ENCODE measurements around the gene LRGUK.
"Not testable (repeated sequence)": the region's sequence is repeated elsewhere in the genome, so short reads cannot be mapped to it uniquely, and the experiment has no call there.

The LRGUK gene

DNA sequence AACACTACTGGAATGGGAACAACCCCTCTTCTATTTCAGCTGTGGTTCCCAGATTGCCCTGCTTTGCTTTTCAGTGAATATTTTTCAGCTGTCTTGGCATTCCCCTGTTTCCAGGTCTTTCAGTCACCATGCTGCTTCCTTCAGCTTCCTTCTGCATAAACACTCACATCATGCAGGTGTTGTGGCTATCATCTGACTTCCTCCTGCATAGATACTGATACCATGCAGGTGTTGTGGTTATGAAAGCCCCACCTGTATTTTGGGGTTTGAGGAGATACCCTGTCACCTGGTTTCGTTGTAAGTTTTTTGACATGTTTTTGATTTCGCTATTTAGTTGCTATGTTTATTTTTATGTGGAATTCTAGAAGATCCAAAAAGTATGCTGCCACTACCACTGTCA lies 118.1 kb downstream of the LRGUK start:
- DNase-seq (ENCODE audit: low spot score), result no peak

DNA sequence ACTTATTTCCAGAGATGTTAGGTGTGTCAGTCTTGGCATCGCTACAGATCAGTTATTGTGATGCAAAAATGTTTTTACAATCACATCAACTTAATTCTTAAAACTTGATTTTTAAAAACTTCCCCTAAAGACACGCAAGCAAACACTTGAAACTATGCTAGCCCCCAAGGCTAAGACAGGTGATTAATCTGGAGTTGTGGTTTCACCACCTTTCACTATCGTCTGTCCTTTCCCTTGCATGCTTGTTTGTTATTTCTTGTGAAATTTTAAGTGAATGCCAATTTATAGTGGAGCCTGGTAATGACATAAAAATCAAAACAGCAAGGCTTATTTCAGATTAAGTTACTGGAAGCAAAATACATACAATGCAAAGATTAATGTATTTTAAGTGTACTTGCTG lies 119.2 kb downstream of the LRGUK start:
- DNase-seq (ENCODE audit: low spot score), result no peak

DNA sequence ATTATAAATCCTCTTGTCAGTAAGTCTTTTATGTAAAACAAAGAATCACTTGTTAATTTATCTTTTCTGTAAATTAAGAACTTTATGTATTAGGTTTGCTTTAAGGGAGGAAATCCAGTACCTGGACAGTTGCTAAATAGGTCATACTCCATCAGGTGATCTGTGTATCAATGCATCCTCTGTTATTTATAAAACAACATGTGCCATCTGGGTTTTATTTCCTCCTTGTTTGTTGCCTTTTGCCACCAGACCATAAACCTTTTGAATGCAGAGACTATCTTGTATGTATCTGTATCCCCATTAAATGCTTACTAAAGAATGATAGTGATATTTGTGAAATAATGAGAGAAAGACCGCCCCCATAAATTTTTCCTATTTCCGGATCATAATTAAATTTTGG lies 119.6 kb downstream of the LRGUK start:
- DNase-seq (ENCODE audit: low spot score), result no peak

DNA sequence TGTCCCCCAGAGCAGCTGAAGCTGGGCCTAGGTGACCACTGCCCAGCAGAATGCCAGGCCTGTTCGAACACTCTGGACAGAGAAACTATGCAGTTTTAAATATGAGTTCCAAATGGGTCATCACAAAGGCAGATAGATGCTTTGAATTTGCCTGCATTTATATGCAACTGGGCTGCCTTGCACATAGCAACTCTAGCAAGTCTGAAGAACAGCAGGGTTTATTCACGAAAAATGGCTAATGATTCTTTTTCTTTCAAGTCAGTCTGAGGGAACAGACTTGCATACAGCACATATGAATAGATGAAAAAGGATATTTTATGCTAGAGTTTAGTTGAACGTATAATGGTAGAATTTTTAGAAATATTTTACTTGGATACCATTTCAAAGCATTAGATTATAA lies 121.1 kb downstream of the LRGUK start:
- DNase-seq (ENCODE audit: low spot score), result no peak

DNA sequence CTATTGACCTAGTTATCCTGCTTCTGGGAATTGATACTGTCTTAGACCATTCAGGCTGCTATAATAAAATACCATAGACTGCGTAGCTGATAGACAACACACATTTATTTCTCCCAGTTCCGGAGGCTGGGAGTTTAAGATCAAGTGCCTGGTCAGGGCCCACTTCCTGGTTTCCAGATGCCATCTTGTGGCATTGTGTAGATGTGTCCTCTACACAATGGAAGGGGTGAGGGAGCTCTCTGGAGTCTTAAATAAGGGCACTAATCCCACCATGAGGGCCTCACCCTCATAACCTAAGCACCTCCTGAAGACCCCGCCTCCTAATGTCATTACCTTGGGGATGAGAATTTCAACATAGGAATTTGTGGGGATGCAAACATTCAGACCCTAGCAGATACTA lies 127.2 kb downstream of the LRGUK start:
- no peak for DNase-seq (ENCODE audit: low spot score)

GRCh38 chr7:134255814-134256213 lies 128.7 kb downstream of the LRGUK start:
- no peak for DNase-seq (ENCODE audit: low spot score)

GRCh38 chr7:134262322-134262721 lies 135.2 kb downstream of the LRGUK start:
- DNase-seq (ENCODE audit: low spot score), result no peak

- DNase-seq (ENCODE audit: low spot score), result no peak
Measured at GRCh38 chr7:134276951-134277350, 149.8 kb downstream of the LRGUK start.

DNA sequence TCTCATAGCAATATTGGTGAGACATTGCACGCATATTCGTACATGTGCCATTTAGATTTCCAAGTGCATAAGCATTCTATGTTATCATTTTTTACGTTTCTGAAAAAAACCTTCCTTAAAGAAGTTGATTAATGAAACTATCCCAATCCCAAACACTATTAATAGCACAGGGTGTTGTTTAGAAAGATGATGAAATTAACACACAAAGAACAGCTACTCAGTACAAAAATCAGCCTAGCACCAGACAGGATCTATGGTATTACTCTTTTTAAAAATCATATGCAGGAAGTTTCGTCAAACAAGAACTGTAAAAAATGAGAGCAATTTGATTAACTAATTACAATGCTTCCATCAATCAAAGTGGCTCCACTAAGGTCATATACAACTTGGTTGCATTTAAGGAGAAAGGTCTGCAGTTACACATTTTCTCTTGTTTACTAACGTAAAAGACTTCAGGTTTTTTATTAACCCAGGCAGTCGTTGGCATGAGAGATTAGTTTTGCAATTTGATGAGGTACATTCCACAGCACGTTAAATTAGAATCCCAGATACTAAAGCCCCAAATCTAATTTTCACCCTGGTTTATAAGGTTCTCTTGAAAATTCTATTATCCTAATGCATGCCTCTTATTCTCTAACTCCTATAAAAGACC lies 151.5 kb downstream of the LRGUK start:
- DNase-seq (ENCODE audit: low spot score), result no peak

GRCh38 chr7:134279336-134279735 lies 152.2 kb downstream of the LRGUK start:
- DNase-seq (ENCODE audit: low spot score), result no peak

- no peak for DNase-seq (ENCODE audit: low spot score)
Measured at GRCh38 chr7:134279898-134280297, 152.8 kb downstream of the LRGUK start.

DNA sequence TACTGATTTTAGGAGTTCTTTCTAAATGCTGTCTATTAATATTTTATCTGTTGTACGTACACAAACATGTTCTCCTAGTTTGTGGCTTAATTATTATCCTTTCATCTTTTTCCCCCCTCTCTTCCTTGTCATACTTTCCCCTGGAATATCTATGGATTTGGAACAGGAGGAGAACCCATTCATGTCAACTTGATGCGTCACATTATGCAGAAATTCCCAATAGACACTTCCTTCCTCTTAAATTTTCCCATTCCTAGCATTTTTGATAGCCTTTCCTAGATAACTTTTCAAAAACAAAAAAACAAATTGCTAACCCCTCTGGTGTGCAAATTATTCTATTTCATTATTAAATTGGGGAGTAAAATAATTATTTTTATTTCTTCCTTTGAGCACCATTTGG lies 153.4 kb downstream of the LRGUK start:
- DNase-seq (ENCODE audit: low spot score), result no peak

DNA sequence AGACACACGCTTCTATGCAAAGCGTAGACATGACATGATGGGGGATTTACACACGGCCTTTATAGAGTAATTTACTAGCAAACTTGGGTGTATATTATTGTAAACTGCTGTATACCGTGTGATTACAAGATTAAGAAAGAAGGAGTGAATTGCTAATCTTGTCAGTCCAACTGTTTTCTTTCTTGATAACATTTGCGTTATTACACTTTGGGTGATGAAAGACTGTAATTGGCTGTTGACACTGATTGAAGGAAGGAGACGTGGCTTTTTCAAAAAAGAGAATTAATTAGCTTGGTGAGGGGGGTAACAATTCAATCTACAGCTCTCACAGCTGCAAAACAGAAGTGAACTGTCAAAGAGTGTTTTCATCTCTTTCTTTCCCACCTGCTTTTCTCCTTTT lies 156.9 kb downstream of the LRGUK start:
- DNase-seq (ENCODE audit: low spot score), result no peak

GRCh38 chr7:134284952-134285351 lies 157.8 kb downstream of the LRGUK start:
- DNase-seq (ENCODE audit: low spot score), result no peak

GRCh38 chr7:134287916-134288659 lies 160.9 kb downstream of the LRGUK start:
- no peak for DNase-seq (ENCODE audit: low spot score)

DNA sequence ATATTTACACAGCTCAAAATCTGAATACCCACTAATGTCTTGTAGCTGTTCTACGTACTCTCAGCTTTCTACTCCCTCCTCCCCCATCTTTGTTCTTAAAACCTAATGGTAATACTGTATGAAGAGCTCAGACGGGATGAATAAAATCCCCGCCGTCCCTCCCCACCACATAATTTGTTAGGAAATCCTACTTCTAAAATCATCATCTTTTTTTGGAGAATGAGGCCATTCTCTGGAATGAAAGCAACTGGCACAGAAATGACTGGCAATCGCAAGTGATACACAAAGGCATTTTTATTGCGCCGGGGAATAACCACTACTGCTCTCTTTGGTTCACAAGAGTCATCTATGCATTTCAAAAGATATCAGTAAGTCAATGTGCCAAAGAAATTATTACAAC lies 162.3 kb downstream of the LRGUK start:
- DNase-seq (ENCODE audit: low spot score), result no peak

DNA sequence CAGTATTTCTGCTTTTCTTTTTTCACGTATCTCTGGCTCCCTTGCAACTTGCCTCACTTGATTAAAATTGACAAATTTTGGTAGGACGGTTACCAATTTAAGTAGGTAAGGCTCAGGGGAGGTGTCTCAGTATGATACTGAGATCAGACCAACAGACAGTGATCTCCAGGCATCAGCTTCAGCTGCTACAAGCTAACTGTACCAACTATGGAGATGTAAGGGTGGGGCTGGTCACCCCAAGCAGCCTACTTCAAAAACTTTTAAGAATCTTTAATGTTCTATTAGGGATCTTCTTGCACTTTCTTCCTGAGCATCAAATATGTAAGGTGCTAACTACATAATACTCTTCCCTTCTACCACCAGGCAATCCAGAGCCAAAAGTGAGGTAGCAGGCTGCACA lies 162.7 kb downstream of the LRGUK start:
- DNase-seq (ENCODE audit: low spot score), result no peak

DNA sequence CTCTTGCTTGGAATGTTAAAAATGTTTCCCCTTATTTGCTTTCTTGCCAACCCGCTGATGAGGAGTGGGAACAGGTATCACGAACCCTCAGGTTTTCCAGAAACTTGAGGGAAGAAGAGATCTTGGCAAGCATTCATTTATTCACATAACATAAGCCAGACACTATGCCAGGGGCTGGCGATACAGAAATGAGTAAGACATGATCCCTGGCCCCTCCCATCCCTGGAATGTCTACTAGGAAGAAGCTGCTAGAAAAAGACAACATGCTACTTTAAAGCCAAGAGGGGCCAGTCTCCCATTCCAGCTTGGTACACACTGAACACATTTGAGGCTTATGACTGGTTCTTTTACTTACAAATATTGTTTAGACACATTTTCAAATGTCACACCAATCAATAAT lies 163.1 kb downstream of the LRGUK start:
- no peak for DNase-seq (ENCODE audit: low spot score)

- no peak for DNase-seq (ENCODE audit: low spot score)
Measured at GRCh38 chr7:134293002-134293740, 166.0 kb downstream of the LRGUK start.

DNA sequence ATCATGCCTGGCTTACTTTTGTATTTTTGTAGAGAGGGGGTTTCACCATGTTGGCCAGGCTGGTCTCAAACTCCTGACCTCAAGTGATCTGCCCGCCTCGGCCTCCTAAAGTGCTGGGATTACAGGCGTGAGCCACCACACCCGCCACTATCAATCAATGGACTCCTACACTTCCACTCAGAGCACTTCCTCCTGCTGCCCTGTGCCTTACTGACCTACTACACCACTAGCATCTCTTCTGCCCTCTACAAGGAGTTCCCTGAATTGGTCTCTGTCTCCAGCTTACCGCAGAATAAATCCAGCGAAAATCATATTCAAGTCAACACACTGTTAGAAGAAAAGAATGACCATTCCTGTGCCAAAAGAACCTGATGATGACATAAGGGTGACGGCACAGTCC lies 168.8 kb downstream of the LRGUK start:
- DNase-seq (ENCODE audit: low spot score), result not testable (repeated sequence)

- no peak for DNase-seq (ENCODE audit: low spot score)
Measured at GRCh38 chr7:134297489-134297888, 170.3 kb downstream of the LRGUK start.

DNA sequence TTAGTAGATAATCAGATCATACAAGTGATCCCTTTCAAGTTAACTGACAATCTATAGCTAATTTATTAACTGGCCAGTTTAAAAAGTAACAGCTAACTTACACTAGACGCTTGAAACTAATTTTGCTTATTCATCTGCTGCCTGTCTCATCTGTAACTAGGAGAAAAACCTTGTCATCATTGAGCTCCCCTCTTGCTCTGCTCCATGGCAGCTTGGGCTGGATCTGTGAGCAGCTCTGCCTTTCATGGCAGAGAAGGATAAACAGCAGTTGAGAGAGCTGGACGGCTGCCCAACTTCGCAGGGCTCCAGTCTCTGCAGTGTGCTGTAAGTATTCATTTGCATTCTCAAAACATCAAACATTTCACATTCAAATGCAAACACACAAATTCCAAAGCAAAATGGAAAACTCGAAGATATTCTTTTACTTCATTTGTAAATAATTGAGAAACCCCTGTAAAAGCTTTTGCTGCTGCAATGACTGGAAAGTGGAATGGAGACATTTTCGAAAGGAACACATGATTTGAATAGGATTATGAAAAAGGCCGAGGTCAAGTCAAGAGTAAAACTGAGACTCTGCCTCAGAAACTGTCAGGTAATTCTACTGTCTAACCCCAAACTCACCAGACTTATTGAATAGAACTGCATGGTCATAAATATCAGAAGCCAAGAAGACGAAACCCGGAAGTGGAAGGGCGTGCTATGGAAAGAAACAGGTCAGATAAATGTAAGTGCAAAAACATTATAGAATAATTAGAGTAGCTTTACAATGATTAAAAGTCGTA lies 172.0 kb downstream of the LRGUK start:
- DNase-seq (ENCODE audit: low spot score), result peak; percentile 62
